HG03108 (cell line): ENCODE measurements around the gene CD69.
A peak's percentile ranks its signal among the peaks of the same experiment; 100 is the strongest.
"Not testable (repeated sequence)": the region's sequence is repeated elsewhere in the genome, so short reads cannot be mapped to it uniquely, and the experiment has no call there.

Experiments
- ATAC-seq: cut with Tn5 transposase; IDR thresholded peaks from one replicate; pipeline ENCODE4 v1.9.1; 2021; ENCODE audit warnings: moderate library complexity; ENCODE audit not compliant: unreplicated experiment

CD69 gene

DNA sequence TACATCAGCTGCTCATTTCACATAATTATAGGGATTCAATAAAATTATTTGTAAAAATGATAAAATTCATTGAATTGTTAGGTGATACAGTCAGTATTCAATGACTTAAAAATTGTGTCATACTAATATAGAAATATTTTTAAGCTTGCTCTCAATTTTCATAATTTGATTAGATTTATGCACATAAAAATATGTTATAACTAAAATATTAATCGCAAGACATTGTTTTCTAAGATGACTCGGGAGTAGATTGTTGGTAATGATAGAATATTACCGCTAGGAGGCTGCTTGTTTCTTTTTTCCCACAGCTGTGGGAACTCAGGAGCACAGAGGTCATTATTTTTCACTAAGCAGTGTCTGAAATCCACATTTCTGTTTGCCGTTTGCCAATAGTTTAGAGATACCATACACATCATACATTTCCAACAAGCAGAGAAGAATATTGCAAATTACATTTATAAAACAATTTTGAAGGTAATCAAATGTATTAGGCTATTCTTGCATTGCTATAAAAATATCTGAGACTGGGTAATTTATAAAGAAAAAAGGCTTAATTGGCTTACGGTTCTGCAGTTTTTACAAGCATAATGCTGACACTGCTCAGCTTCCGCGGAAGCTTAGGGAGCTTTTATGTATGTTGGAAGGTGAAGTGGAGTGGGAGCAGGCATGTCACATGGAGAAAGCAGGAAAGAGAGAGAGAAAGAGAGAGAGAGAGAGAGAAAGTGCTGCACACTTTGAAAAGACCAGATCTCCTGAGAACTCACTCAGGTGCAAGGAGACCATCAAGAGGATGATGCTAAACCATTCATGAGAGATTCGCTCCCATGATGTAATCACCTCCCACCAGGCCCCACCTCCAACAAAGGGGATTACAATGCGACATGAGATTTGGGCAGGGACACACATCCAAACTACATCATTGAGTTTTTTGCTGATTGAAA is 9.2 kb downstream of the CD69 start:
- no peak for ATAC-seq

DNA sequence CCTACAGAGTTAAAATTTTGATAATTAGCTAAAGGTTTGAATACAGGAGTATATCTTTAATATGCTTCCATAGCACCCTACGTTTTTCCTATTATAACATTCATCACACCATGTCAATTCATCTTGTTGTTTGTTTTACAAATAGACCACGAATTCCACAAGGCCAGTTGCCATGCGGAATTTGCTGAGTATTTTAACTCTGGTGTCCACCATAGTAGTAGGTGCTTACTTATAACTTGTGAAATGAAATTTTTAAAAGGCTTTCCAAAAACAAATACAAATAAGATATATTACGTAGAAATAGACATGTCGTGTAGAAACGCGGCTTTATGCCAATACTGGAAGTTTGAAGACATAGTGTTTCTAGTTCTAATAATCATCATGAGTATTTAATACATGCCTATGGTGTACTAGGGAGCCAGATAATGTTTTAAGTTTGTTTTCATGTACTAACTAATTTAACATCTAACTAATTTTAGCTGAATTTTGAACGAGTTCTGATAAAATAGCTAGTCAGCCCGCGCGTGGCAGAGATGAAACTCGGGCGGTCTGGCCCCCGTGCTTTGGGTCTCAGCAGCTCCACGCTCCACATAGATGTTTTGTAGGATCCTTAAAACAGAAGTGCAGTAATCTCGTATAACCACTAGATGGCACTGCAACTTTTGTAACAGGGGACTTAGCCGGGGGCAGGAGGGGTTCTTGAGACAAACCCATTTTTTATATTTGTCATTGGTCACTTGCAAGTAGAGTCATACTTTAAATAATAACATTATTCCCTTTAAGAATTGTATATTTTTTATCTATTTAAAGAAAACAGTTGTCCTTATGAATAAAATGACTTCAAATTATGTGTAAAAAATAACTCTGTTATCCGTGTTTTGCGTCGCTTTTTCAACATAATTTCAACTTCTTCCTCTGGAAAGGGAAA is 10.2 kb downstream of the CD69 start:
- ATAC-seq = peak; percentile 51

DNA sequence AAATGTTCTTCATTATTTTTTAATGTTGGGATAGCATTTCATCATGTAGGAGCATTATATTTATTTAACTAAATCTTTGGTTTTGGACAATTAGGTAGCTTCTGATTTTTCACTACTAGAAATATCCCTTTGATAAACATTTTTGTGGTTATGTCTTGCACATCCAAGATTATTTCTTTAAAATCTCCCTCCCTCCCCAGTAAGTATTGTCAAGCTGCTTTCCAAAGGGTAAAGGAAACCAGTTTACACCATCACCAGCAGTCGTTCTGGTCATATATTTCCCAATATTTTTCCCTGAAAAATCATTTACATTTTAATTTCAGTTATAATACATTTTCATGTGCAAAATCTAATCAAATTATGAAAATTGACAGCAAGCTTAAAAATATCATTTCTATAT is 11.1 kb downstream of the CD69 start:
- no peak for ATAC-seq

DNA sequence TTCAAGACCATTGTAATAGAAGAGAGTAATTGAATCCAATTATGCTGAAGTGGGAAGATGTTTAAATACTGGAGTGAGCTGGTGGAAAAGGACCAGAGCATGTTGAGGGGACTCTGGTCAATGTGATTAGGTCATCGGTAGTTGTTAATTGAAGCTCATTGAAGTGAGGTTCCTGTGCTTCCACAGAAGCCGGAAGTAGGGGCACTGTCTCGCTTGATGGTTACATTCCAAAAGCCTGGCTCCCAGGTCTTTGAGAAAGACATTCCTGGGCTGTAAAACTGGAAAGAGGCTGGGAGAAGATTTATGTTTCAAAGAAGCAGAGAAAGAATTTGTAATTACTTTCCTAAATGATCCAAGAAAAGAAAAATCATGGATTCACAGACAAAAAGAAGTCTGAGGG is 15.5 kb downstream of the CD69 start:
- ATAC-seq = no peak

DNA sequence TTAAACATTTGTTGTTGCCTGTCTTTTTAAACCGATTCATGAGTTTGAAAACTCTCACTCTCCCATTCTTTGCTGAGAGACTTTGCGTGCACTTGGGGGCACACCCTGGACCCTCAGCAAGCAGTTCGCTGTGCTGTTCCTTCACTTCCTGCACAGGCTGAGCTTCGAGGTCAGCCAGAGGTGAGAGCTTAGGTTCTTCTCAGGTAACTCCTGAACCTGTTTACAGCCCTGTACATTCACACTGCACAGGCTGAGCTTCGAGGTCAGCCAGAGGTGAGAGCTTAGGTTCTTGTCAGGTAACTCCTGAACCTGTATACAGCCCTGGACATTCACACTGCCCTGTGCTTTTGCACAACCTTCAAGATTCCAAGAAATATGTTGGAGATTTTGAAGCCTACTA is 18.0 kb downstream of the CD69 start:
- no peak for ATAC-seq

DNA sequence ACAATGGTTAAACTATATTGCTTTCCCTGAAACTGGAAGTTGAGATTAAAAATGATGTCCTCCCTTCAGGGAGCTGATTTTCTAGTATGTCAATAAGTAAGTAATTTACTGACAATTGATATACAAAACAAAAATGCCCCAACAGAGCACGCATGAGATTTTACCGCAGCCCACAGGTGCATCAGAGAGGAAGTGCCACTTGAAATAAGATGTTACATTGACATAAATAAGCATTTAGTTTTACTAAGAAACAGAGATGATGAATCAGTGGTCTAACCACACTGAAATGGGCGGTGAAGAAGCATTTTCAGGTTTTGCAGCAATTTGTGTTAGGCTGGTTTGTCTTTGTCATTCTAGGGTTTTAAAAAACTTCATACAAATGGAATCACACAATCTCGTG is 19.0 kb downstream of the CD69 start:
- peak; percentile 71 for ATAC-seq

DNA sequence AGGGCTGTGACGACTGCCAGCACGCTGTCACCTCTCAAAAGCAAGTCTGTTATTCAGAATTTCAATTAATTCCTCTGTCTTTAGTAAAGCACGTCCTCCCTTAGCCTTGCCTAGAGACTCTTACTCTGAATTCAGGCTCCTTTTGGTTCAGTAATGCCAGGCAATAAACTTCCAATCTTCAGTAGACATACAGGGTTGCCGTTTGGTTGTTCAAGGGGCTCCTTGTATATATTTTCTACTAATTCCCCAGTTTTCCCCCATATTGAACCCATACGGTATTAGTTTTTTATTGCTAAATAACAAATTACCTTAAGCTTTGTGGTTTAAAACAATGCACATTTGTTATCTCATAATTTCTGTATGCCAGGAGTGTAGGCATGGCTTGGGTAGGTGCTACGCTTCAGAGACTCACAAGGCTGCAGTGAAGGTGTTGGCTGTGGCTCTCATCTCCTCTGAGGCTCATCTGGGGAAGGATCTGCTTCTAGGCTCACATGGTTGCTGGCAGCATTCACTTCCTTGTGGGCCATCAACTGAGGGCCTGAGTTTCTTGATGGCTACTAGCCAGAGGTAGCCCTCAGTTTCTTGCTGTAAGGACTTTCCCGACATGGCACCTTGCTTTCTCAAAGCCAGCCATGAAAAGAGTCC is 20.5 kb downstream of the CD69 start:
- no peak for ATAC-seq

DNA sequence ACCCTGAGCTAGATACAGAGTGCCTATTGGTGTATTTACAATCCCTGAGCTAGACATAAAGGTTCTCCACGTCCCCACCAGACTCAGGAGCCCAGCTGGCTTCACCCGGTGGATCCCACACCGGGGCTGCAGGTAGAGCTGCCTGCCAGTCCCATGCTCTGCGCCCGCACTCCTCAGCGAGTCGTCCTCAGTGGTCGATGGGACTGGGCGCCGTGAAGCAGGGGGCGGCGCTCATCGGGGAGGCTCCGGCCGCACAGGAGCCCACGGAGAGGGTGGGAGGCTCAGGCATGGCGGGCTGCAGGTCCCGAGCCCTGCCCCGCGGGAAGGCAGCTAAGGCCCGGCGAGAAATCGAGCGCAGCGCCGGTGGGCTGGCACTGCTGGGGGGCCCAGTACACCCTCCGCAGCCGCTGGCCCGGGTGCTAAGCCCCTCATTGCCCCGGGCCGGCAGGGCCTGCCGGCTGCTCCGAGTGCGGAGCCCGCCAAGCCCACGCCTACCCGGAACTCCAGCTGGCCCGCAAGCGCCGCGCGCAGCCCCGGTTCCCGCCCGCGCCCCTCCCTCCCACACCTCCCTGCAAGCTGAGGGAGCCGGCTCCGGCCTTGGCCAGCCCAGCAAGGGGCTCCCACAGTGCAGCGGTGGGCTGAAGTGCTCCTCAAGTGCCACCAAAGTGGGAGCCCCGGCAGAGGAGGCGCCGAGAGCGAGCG is 21.1 kb downstream of the CD69 start:
- ATAC-seq = not testable (repeated sequence)

DNA sequence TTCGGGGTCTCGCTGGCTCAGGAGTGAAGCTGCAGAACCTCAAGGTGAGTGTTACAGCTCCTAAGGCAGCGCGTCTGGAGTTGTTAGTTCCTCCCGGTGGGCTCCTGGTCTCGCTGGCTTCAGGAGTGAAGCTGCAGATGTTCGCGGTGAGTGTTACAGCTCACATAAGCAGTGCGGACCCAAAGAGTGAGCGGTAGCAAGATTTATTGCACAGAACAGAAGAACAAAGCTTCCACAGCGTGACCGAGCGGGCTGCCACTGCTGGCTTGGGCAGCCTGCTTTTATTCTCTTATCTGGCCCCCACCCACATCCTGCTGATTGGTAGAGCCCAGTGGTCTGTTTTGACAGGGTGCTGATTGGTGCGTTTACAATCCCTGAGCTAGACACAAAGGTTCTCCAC is 21.8 kb downstream of the CD69 start:
- ATAC-seq = not testable (repeated sequence)

DNA sequence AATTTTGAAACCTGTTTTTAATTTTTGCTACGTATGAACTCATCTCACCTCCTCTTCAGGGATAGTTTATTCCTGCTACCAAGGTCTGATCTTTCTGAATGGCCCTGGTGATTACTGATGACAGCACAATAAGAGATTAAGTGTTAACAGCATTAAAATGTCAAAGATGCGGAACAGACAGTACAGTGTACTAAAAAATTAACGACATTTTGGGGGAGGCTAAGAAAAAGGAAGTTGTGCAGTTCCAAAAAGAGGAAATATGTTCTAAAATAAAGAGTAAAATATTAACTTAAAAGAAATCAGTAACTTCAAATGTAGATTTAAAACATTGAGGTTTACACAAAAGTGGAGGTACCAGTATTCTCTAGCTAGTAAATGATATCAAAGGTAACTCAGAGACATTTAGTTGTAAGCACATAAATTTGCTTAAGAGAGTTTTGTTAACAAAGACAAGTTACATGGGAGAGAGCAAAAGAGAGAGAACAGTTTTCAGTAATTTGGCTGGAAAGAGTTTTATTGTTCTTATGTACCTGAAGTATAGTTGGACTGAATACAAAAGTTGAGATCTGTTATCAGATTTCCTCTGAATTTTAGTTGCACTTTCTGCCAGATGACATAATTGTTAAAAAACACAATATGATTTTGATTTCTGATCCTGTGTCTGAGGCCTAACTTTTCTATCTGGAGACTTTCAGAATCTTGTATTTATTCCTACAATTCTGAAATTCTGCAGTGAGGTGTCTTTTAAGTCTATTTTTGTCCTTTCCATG is 23.6 kb downstream of the CD69 start:
- no peak for ATAC-seq

DNA sequence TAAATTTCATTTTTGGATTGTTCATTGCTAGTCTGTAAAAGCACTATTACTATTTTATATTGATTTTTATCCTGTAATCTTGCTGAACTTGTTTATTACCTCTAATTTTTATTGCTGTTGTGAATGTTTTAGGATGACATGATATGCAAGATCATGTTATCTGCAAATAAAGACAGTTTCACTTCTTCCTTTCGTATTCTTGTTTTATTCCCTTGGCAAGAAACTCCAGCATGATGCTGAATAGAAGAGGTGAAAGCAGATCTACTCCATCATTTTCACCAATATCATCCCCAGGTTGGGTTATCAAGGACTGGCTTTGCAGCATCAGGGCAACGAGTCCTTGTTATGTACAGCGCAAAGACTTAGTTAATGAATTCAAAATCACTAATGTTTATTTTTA is 25.1 kb downstream of the CD69 start:
- ATAC-seq = no peak

DNA sequence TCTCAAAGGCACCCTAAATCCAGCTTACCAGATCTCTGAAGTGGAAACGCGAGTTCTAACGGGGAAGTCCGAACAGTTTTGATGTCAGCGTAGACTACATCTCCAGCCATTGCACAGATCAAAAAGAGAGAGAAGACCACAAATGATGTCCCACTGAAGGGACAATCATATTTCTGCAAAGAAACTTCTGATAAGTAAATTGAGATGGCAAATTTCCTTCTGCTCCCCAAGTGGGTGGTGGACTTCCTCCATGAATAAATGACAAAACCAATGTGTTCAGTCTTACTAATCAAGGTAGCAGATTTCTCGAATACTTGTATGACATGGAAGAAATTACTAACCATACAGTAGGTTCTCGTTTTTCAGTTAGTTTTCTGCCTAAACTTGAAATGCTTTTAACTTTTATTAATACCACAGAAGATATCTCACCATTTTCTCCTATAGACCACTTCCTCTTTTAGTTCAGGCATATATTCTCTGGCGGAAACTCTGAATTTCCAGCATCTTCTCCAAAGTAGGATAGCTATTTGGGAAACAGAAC is 27.7 kb downstream of the CD69 start, which contains the start of gene CLECL1:
Gene CLECL1, minus strand, starts transcription at position 177 of the 541 bp plus-strand sequence.
- peak; percentile 39 for ATAC-seq

DNA sequence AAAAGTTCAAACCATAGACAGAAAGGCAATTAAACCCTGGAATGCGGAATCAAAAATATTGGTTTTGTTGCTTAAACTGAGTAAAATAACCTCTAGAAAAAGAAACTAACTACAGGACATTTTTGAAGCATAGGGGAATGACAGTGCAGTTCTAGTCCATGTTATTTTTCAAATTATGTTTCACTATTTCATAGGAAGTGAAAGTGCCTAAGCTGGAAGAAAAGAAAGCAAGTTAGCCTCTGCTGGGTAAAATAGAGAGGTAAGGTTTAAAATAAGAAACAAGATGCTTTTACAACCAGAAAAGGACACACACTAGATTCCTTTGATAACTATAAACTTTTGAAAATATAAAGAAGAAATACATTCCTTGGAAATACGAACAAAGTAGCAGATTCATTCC is 28.9 kb downstream of the CD69 start:
- peak; percentile 29 for ATAC-seq

DNA sequence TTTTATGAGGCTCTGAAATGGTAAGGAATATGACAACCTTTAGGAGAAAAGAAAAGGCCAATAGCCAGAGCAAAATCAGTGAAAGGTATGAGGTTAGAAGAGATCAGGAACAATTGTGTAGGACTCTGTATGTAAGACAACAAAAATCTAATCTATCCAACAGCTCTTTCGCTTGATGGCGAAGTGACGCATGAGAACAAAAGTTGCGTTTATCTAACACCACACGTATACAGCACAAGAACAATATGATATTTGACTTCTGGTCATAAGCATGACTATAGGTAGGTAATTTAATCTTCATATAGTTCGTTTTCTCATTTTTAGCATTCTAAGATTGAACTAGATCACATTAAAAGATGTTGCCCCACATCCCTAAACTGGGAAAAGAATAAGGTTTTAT is 29.3 kb downstream of the CD69 start:
- no peak for ATAC-seq

DNA sequence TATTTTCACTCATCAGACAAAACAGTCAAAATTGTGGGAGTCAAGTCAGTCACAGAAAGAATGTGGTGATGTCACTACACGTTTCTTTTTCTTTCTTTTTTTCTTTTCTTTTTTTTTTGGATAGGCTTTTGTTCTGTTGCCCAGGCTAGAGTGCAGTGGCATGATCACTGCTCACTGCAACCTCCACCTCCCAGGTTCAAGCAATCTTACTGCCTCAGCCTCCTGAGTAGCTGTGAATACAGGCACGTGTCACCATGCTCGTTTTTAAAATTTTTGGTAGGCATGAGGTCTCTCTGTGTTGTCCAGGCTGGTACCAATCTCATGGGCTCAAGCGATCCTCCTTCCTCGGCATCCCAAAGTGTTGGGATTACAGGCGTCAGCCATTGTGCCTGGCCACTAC is 30.1 kb downstream of the CD69 start:
- ATAC-seq = no peak

DNA sequence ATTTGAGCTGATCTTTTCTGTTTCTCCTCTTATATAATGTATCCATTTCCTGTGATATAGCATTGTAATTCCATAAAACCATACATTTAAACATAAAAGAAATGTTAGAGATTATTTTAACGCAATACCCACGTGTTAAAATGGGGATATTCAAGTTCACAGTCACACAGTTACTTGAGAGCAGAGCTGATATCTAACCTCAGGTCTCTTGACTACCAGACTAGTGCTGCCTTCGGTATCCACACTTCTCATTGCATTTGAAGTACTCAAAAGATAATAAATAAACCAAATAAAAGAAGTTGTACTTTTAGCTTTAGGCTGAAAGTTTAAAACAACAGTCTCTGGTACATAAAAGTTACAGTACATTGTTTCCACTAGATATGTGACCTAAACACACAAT is 30.7 kb downstream of the CD69 start:
- no peak for ATAC-seq

DNA sequence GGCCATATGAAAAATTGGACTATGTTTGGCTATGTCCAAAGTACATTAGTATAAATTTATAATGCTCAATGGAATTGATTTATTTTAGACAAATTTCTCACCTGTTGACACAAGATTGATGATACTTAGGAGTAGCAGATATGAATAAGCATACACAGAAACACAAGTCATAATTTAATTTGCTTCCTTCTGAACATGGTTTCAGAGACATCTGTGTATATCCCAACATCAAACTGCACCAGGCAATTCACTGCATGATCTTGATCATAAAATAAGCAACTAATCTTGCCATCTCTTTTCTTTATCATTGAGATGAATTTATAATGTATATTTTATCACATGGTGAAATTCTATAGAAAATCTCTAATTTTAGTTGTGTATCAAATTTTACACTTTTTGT is 31.6 kb downstream of the CD69 start:
- no peak for ATAC-seq

DNA sequence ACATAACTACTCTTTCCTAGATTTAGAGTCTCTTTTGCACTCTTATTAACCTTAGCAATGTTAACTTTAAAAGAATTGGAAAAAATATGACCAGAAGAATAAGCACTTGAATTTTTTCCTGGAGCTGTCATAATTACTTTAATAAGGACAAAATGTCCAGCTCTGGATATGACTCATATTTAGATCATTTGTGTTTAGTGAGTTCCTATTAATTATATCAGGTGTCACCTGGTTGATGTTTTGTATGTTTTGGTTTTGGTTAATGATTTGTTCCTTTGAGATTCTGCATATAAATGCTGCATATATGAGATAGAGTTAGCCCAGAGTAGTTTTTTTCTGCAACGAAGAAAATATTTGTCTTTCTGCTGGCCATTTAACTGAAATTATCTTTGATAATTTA is 32.9 kb downstream of the CD69 start:
- no peak for ATAC-seq

DNA sequence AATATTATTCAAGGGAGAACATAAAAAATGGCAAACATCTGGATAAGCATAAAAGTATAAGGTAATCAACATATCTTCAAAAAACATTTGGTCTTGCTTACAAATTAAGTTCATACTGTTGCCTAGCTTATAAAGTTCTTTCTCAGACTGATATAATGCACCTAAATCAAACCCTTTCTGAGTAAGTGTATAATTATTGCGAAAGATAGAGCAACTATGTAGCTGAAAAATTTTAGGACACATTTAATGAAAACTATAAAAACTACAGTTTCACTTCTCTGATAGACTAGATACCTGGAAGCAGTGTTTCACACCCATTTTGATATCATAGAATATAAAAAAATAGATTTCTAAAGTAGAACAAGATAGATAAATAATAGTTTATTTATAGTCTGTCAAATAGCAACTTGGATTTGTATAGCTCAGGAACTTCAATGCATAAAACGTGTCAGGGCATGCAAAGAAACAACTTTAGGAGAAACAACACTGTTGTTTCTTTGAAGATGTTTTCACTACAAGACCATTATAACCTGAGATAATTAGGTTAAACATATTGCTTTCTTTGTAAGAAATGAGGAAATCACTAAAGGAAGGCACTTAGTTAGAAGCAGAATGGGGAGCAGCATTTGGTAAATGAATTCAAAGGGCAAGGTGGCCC is 35.4 kb downstream of the CD69 start:
- ATAC-seq = no peak
